ENCODE data around the gene FASN. TPM values are rescaled to one million over a fixed set of nuclear protein-coding genes. Genes with fewer than 3 reads are reported as not detected.

Gene FASN
- total RNA-seq, 1 experiment from 2014 or later: 433 TPM

GRCh38 chr17:82089723-82090548 is 8.1 kb downstream of the FASN start:
- H4K91ac ChIP-seq (ENCODE audit: insufficient read length, low read depth, low read length): no peak overlapping the region
- no peaks in the 10 kb centered on the region for H3K23me2 ChIP-seq (ENCODE audit: insufficient read length, low read depth, low read length, poor library complexity, severe bottlenecking)
- no peak overlapping the region for H2BK5ac ChIP-seq (ENCODE audit: insufficient read length, low read length)
- no peak overlapping the region for H3K9ac ChIP-seq (ENCODE audit: extremely low read depth, insufficient read length, low read length)
- no peaks in the 10 kb centered on the region for H3K9me3 ChIP-seq (ENCODE audit: control insufficient read depth, low read depth, low read length)
- H2AK5ac ChIP-seq (ENCODE audit: insufficient read length, low read length): no peak overlapping the region
- H3K79me1 ChIP-seq (ENCODE audit: insufficient read depth, low read depth, low read length, poor library complexity, severe bottlenecking): peaks cover 6% of the 10 kb centered on the region
- H4K5ac ChIP-seq (ENCODE audit: insufficient read length, low read depth, low read length): no peak overlapping the region
- Mint-ChIP-seq H3K27ac (no peak overlapping the region), H3K27me3 (ENCODE audit: low read depth) (no peaks in the 10 kb centered on the region), H3K4me1 (no peaks in the 10 kb centered on the region), H3K36me3 (ENCODE audit: insufficient read depth in 1 of 3, low read depth in 3 of 3) (peaks cover 21 to 69% (median 56%) of the 10 kb centered on the region in 3 experiments; a peak in 6 of 7 replicates), H3K4me3 (no peak overlapping the region), H3K9me3 (no peaks in the 10 kb centered on the region)
- no peak overlapping the region for H3K14ac ChIP-seq (ENCODE audit: insufficient read depth, low read length)
- H3K27me3 ChIP-seq (ENCODE audit: insufficient read depth, low read length): no peaks in the 10 kb centered on the region
- no peak overlapping the region for H3K27ac ChIP-seq (ENCODE audit: insufficient read length, low read depth, low read length)
- DNase-seq: no peak
- no peak overlapping the region for H2BK20ac ChIP-seq (ENCODE audit: low read depth, low read length, poor library complexity, severe bottlenecking)
- no peaks in the 10 kb centered on the region for H3K79me2 ChIP-seq (ENCODE audit: insufficient read depth, low read length)
- no peak overlapping the region for H2BK12ac ChIP-seq (ENCODE audit: insufficient read length, low read depth, low read length)
- no peaks in the 10 kb centered on the region for H3K4me1 ChIP-seq (ENCODE audit: insufficient read depth, low read length)
- no CpG with 5 or more reads among the region's 29 CpGs for WGBS (ENCODE audit: extremely low coverage, insufficient read length, low lambda C conversion rate)
- no peak overlapping the region for H3K23ac ChIP-seq (ENCODE audit: insufficient read length, low read depth, low read length)
- no peak overlapping the region for H3K56ac ChIP-seq (ENCODE audit: insufficient read length, low read depth, low read length)
- no peak for TF ChIP-seq CTCF (conservative IDR thresholded peaks at IDR 0.05)
- H4K20me1 ChIP-seq (ENCODE audit: control insufficient read depth, insufficient read depth, insufficient read length): no peaks in the 10 kb centered on the region
- H3K4ac ChIP-seq (ENCODE audit: low read depth, low read length): no peak overlapping the region
- H2BK15ac ChIP-seq (ENCODE audit: low read depth, low read length): no peak overlapping the region
- no peak overlapping the region for H3K4me2 ChIP-seq (ENCODE audit: insufficient read depth, insufficient read length, low read length)
- no peak overlapping the region for H2BK120ac ChIP-seq (ENCODE audit: low read depth, low read length, poor library complexity, severe bottlenecking)
- H3T11ph ChIP-seq (ENCODE audit: low read length): no peak overlapping the region
- no peak overlapping the region for H3K18ac ChIP-seq (ENCODE audit: insufficient read length, low read depth, low read length)
- H4K8ac ChIP-seq (replicated peaks; ENCODE audit: insufficient read length, low read depth, low read length): no peak overlapping the region
- no peak overlapping the region for H2AFZ ChIP-seq (ENCODE audit: low read length)

Measured in H9 (cell line).